22Rv1 (cell line): Measurements from ENCODE around the gene ZNF649.

Experiments
- CTCF ChIP-seq: fragments of 450-650 bp; IDR thresholded peaks from 2 replicates; pipeline ENCODE4 v1.5.1; 2017; ENCODE audit warnings: mild to moderate bottlenecking
- ZFX ChIP-seq: fragments of 450-650 bp; IDR thresholded peaks from 2 replicates; pipeline ENCODE4 v1.6.1; 2017; ENCODE audit warnings: antibody characterized with exemption, borderline replicate concordance

- TF ChIP-seq CTCF, result no peak
- no peak for TF ChIP-seq ZFX
These were observed 11.3 kb upstream of the ZNF649 start for GRCh38 chr19:51916167-51916566.
